PC-3 (cell line): ENCODE results near the gene KRT25. TPM values are rescaled to one million over a fixed set of nuclear protein-coding genes. Genes with fewer than 3 reads are reported as not detected.

Source experiments
- ATAC-seq: fragments of 200-7000 bp; cut with Tn5 transposase; 2 replicates; pipeline ENCODE4 v1.9.1; 2020; ENCODE audit warnings: mild to moderate bottlenecking, moderate library complexity
- BruUV-seq: library from RNA; stranded (reverse); fragments of 400-500 nt; replicated peaks from 2 replicates; lab custom pipeline; 2021; lab: Mats Ljungman, UMichigan
- CTCF ChIA-PET: fragments of 300-600 bp; sonication (Branson Sonifier 250); formaldehyde crosslinking; loops from one replicate; lab custom pipeline; 2022; ENCODE audit warnings: antibody characterized with exemption; lab: Charles Lee
- POLR2A ChIA-PET: fragments of 300-600 bp; sonication (Branson Sonifier 250); formaldehyde crosslinking; loops from one replicate; lab custom pipeline; 2022; ENCODE audit warnings: antibody characterized with exemption; ENCODE audit not compliant: unreplicated experiment; lab: Charles Lee
- DNase-seq: peaks from one replicate; pipeline ENCODE4 v3.0.0-alpha.2; 2015
- H2AFZ ChIP-seq: fragments of 300-600 bp; sonication (generic); 2 replicates; pipeline ENCODE4 v1.6.0; 2016; ENCODE audit warnings: antibody characterized with exemption, low read length
- H3F3A ChIP-seq: fragments of 300-600 bp; sonication (generic); one replicate; pipeline ENCODE4 v1.6.0; 2017; ENCODE audit warnings: antibody characterized with exemption, low read length, control low read depth, mild to moderate bottlenecking; ENCODE audit not compliant: unreplicated experiment
- H3K27ac ChIP-seq: fragments of 300-600 bp; sonication (generic); 2 replicates; pipeline ENCODE4 v1.5.1; 2016; ENCODE audit warnings: mild to moderate bottlenecking, low read length
- H3K27me3 ChIP-seq: fragments of 300-600 bp; sonication (generic); 2 replicates; pipeline ENCODE4 v1.6.1; 2016; ENCODE audit warnings: low read length, mixed read lengths
- H3K36me3 ChIP-seq: fragments of 300-600 bp; sonication (generic); 2 replicates; pipeline ENCODE4 v1.6.1; 2016; ENCODE audit warnings: low read depth, mixed run types, low read length, mixed read lengths
- H3K4me1 ChIP-seq: fragments of 300-600 bp; sonication (generic); 2 replicates; pipeline ENCODE4 v1.5.1; 2016; ENCODE audit warnings: low read length; ENCODE audit not compliant: insufficient read depth
- H3K4me2 ChIP-seq: fragments of 300-600 bp; sonication (generic); 2 replicates; pipeline ENCODE4 v1.6.0; 2016; ENCODE audit warnings: low read length
- H3K4me3 ChIP-seq: fragments of 300-600 bp; sonication (generic); 2 replicates; pipeline ENCODE4 v1.5.1; 2016; ENCODE audit warnings: mild to moderate bottlenecking, low read length, mixed read lengths
- H3K79me2 ChIP-seq: fragments of 300-600 bp; sonication (generic); 2 replicates; pipeline ENCODE4 v1.6.1; 2017; ENCODE audit warnings: low read length, mixed read lengths
- H3K9ac ChIP-seq: fragments of 300-600 bp; sonication (generic); 2 replicates; pipeline ENCODE4 v1.6.0; 2016; ENCODE audit warnings: mild to moderate bottlenecking, low read length
- H3K9me2 ChIP-seq: fragments of 300-600 bp; sonication (generic); replicated peaks from 2 replicates; pipeline ENCODE4 v1.6.1; 2016; ENCODE audit warnings: mixed run types, low read length, mixed read lengths
- H3K9me3 ChIP-seq: fragments of 300-600 bp; sonication (generic); 2 replicates; pipeline ENCODE4 v1.6.1; 2016; ENCODE audit warnings: low read length, mixed read lengths
- H4K20me1 ChIP-seq: fragments of 300-600 bp; sonication (generic); 2 replicates; pipeline ENCODE4 v1.6.1; 2016; ENCODE audit warnings: low read length, mixed read lengths
- CTCF ChIP-seq: fragments of 300-600 bp; sonication (generic); conservative IDR thresholded peaks from 2 replicates; pipeline ENCODE4 v1.5.1; 2017; ENCODE audit warnings: antibody characterized with exemption, low read depth, mild to moderate bottlenecking, low read length
- EZH2 ChIP-seq: fragments of 300-600 bp; sonication (generic); IDR thresholded peaks from one replicate; pipeline ENCODE4 v1.6.1; 2017; ENCODE audit warnings: antibody characterized with exemption, mild to moderate bottlenecking, low read length; ENCODE audit not compliant: unreplicated experiment
- EZH2phosphoT487 ChIP-seq: fragments of 300-600 bp; sonication (generic); IDR thresholded peaks from 2 replicates; pipeline ENCODE4 v1.6.1; 2018; ENCODE audit warnings: mild to moderate bottlenecking, antibody characterized with exemption, low read length, borderline replicate concordance
- intact Hi-C: fragments of 100-400 bp; cut with micrococcal nuclease; formaldehyde crosslinking; loops from 2 replicates; pipeline ENCODE4 v1.9.0; 2023
- total RNA-seq: library from RNA; depleted of rRNA; stranded (reverse); fragments of >200 nt; gene quantifications from 2 replicates; pipeline ENCODE4 v1.2.3, GENCODE V29; 2014

Gene KRT25
- total RNA-seq, 1 experiment from 2014 or later = not detected

- H3K79me2 ChIP-seq = no peaks in the 10 kb centered on the region
- no peaks in the 10 kb centered on the region for H4K20me1 ChIP-seq
- H3K36me3 ChIP-seq = no peaks in the 10 kb centered on the region
- no peaks in the 10 kb centered on the region for H3F3A ChIP-seq
- H3K4me2 ChIP-seq = no peak overlapping the region
- no peak for DNase-seq
- no peaks in the 10 kb centered on the region for H3K27me3 ChIP-seq
- no peak for TF ChIP-seq EZH2
- TF ChIP-seq EZH2phosphoT487 = no peak
- no peak for TF ChIP-seq CTCF
- BruUV-seq = no TSS peak
- ChIA-PET CTCF (no interaction called here), POLR2A (no interaction called here)
- ATAC-seq = no peak
- no peak overlapping the region for H2AFZ ChIP-seq
- H3K4me3 ChIP-seq = no peak overlapping the region
- no peaks in the 10 kb centered on the region for H3K9me2 ChIP-seq
- H3K4me1 ChIP-seq = no peaks in the 10 kb centered on the region
- no peak overlapping the region for H3K27ac ChIP-seq
- no peaks in the 10 kb centered on the region for H3K9me3 ChIP-seq
- H3K9ac ChIP-seq = no peak overlapping the region
- intact Hi-C loops = no loop called here
Observed at GRCh38 chr17:40705584-40705983, 49.5 kb downstream of the KRT25 start.

GRCh38 chr17:40703652-40704051, 51.5 kb downstream of the KRT25 start, which contains the start of gene KRT24:
Gene KRT24, minus strand, starts transcription at chr17:40703752. Its CDS starts 59 bp downstream, at chr17:40703693.
- Histone ChIP-seq H4K20me1 (no peaks in the 10 kb centered on the region), H3K4me1 (no peaks in the 10 kb centered on the region), H3K79me2 (no peaks in the 10 kb centered on the region), H3F3A (no peaks in the 10 kb centered on the region), H3K4me2 (no peak within 1 kb of the TSS), H3K9ac (no peak within 1 kb of the TSS), H3K27ac (no peak within 1 kb of the TSS), H3K9me3 (no peaks in the 10 kb centered on the region), H3K4me3 (no peak within 1 kb of the TSS), H3K9me2 (no peaks in the 10 kb centered on the region), H3K27me3 (no peaks in the 10 kb centered on the region), H3K36me3 (no peaks in the 10 kb centered on the region), H2AFZ (no peak within 1 kb of the TSS)
- intact Hi-C loops = no loop called here
- no TSS peak for BruUV-seq
- ChIA-PET CTCF (no interaction called here), POLR2A (no interaction called here)
- TF ChIP-seq CTCF (no peak), EZH2 (no peak)
- ATAC-seq = no peak
- no peak for DNase-seq

- H3F3A ChIP-seq = no peaks in the 10 kb centered on the region
- no peaks in the 10 kb centered on the region for H3K79me2 ChIP-seq
- no peaks in the 10 kb centered on the region for H3K36me3 ChIP-seq
- no peak overlapping the region for H2AFZ ChIP-seq
- H3K4me1 ChIP-seq = no peaks in the 10 kb centered on the region
- no peak for ATAC-seq
- no peak overlapping the region for H3K9ac ChIP-seq
- H3K9me2 ChIP-seq = no peaks in the 10 kb centered on the region
- no peak overlapping the region for H3K27ac ChIP-seq
- peak; percentile 15 for DNase-seq
- TF ChIP-seq CTCF = no peak
- no peak for TF ChIP-seq EZH2
- no peak for TF ChIP-seq EZH2phosphoT487
- intact Hi-C loops = no loop called here
- no peaks in the 10 kb centered on the region for H3K27me3 ChIP-seq
- POLR2A ChIA-PET = no interaction called here
- CTCF ChIA-PET = no interaction called here
- no peak overlapping the region for H3K4me3 ChIP-seq
- no peaks in the 10 kb centered on the region for H3K9me3 ChIP-seq
- no peak overlapping the region for H3K4me2 ChIP-seq
- H4K20me1 ChIP-seq = no peaks in the 10 kb centered on the region
- no TSS peak for BruUV-seq
Observed at GRCh38 chr17:40702271-40702670, 52.9 kb downstream of the KRT25 start.
